Thoracic aorta (tissue), 2 donors: Measurements from ENCODE around the gene RNF217. TPM values are rescaled to one million over a fixed set of nuclear protein-coding genes. Genes with fewer than 3 reads are reported as not detected.

Experiments
- ATAC-seq: fragments of 150-250 bp; one replicate; pipeline ENCODE4 v1.8.0; 2017; ENCODE audit warnings: low read depth; ENCODE audit not compliant: insufficient number of reproducible peaks, low FRiP score
- DNase-seq: peaks from one replicate; pipeline ENCODE4 v3.0.0-alpha.2; 2020; ENCODE audit warnings: low spot score
- H3K27ac ChIP-seq, 2 donors: fragments of 200-600 bp; sonication (generic); 1 replicate in 1 of 2; 2 replicates in 1 of 2; pipeline ENCODE4 v1.5.1; 2016; ENCODE audit warnings: mild to moderate bottlenecking in 2 of 2, moderate library complexity in 2 of 2
- H3K27me3 ChIP-seq: fragments of 200-600 bp; sonication (generic); replicated peaks from 2 replicates; pipeline ENCODE4 v1.6.0; 2016; ENCODE audit warnings: mild to moderate bottlenecking; ENCODE audit not compliant: insufficient read depth
- H3K36me3 ChIP-seq: fragments of 200-600 bp; sonication (generic); one replicate; pipeline ENCODE4 v1.5.1; 2016
- H3K4me1 ChIP-seq, 2 donors: fragments of 200-600 bp; sonication (generic); 1 replicate in 1 of 2; 2 replicates in 1 of 2; pipeline versions ENCODE4 v1.5.1 to v1.6.0; 2016; ENCODE audit warnings: low read depth in 2 of 2, mild to moderate bottlenecking in 1 of 2; ENCODE audit not compliant: control insufficient read depth in 1 of 2
- H3K4me3 ChIP-seq: fragments of 200-600 bp; sonication (generic); 2 replicates; pipeline ENCODE4 v1.5.1; 2016; ENCODE audit warnings: mild to moderate bottlenecking
- H3K9me3 ChIP-seq: fragments of 200-600 bp; sonication (generic); 2 replicates; pipeline ENCODE4 v1.5.1; 2016
- CTCF ChIP-seq: fragments of 200-600 bp; sonication (generic); IDR thresholded peaks from one replicate; pipeline ENCODE4 v1.5.1; 2019; ENCODE audit warnings: antibody characterized with exemption
- total RNA-seq, 2 donors: library from RNA; depleted of rRNA; stranded (reverse); fragments of >200 nt; gene quantifications; one replicate each; pipeline versions ENCODE4 v1.1.0 to v1.2.3, GENCODE V29; 2016

RNF217 gene
- total RNA-seq, 2 donors from 2014 or later, result 36.3 to 44.2 TPM

DNA sequence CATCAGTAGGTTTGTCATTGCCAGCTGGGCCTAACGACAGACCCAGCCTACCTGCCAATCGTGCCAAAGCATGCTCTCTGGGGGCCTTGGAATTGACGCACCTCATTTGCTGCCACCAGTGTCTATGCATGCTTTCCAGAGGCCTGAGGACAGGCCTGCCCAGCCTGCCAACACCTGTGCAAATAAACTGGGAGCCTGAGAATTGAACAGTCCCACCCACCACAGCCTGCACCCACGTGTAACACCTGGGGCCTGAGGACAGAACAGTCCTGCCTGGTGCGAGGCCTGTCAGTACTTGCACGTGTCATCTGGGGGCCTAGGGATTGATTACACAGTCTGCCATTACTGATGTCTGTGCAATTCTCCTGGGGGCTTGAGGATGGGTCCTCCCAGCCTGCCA lies 6.2 kb upstream of the RNF217 start:
- Histone ChIP-seq H3K36me3 (no peaks in the 10 kb centered on the region), H3K4me3 (no peak overlapping the region), H3K27me3 (no peaks in the 10 kb centered on the region), H3K27ac (no peak overlapping the region), H3K4me1 (peaks cover 13 to 17% of the 10 kb centered on the region in 2 donors), H3K9me3 (no peaks in the 10 kb centered on the region)
- TF ChIP-seq CTCF, result no peak
- DNase-seq (no peak), ATAC-seq (no peak)

GRCh38 chr6:124958149-124958548 lies 4.1 kb upstream of the RNF217 start:
- ATAC-seq (no peak), DNase-seq (no peak)
- H3K36me3 ChIP-seq, result no peaks in the 10 kb centered on the region
- H3K4me3 ChIP-seq, result no peak overlapping the region
- H3K4me1 ChIP-seq, result peaks cover 14 to 17% of the 10 kb centered on the region in 2 donors
- H3K27me3 ChIP-seq, result no peaks in the 10 kb centered on the region
- TF ChIP-seq CTCF, result no peak
- no peak overlapping the region for H3K27ac ChIP-seq
- H3K9me3 ChIP-seq, result no peaks in the 10 kb centered on the region

DNA sequence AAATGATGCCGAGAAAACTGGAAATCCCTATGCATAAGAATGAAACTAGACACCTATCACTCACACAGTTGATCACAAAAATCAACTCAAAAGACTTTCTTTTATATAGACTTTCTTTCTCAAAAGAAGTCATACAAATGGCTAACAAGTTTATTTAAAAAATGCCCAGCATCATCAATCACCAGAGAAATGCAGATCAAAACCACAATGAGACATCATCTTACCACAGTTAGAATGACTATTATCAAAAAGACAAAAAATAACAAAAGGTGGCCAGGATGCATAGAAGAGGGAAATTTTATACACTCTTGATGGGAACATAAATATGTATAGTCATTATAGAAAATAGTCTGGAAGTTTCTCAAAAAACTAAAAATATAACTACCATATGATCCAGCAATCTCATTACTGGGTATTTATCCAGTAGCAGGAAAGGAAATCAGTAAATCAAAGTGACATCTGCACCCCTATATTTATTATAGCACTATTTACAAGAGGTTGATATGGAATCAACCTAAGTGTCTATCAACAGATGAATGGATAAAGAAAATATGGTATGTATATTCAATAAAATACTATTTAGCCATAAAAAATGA lies 3.4 kb upstream of the RNF217 start:
- H3K27ac ChIP-seq, result peak overlapping the region in 1 of 2 donors; percentile 11
- no peak for ATAC-seq
- H3K36me3 ChIP-seq, result no peaks in the 10 kb centered on the region
- no peak for DNase-seq
- no peaks in the 10 kb centered on the region for H3K9me3 ChIP-seq
- H3K27me3 ChIP-seq, result no peaks in the 10 kb centered on the region
- peaks cover 14 to 17% of the 10 kb centered on the region in 2 donors for H3K4me1 ChIP-seq
- no peak overlapping the region for H3K4me3 ChIP-seq
- no peak for TF ChIP-seq CTCF

- Histone ChIP-seq H3K9me3 (no peaks in the 10 kb centered on the region), H3K36me3 (no peaks in the 10 kb centered on the region), H3K4me1 (peaks cover 24 to 26% of the 10 kb centered on the region in 2 donors), H3K4me3 (peak overlapping the region; percentile 81), H3K27ac (peak overlapping the region; percentile 95 to 96), H3K27me3 (no peaks in the 10 kb centered on the region)
- ATAC-seq, result no peak
- no peak for DNase-seq
- TF ChIP-seq CTCF, result no peak
Observed at GRCh38 chr6:124960757-124961463, 1.3 kb upstream of the RNF217 start.

DNA sequence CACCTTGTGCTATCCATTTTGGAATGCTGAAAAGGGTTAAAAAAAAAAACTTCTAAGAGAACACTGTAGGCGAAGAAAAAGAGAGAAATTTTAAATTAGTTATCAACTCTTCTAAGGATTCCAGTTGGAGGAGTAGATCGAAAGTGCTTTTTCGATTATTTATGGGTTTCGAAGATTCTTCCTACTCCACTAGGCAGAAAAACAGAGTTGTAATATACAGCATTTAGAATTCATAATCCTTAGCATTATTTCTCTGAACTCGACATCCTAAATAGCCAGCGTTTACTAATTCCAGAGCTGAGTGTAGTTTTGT lies 817 bp upstream of the RNF217 start:
- H3K36me3 ChIP-seq, result no peaks in the 10 kb centered on the region
- H3K4me1 ChIP-seq, result peaks cover 29 to 31% of the 10 kb centered on the region in 2 donors
- ATAC-seq (no peak), DNase-seq (no peak)
- TF ChIP-seq CTCF, result no peak
- no peaks in the 10 kb centered on the region for H3K27me3 ChIP-seq
- peak overlapping the region; percentile 95 to 96 for H3K27ac ChIP-seq
- H3K9me3 ChIP-seq, result no peaks in the 10 kb centered on the region
- peak overlapping the region; percentile 81 for H3K4me3 ChIP-seq
